ENCODE measurements around the gene SOX13.
A peak's percentile ranks its signal among the peaks of the same experiment; 100 is the strongest.
"Not testable (repeated sequence)": the region's sequence is repeated elsewhere in the genome, so short reads cannot be mapped to it uniquely, and the experiment has no call there.

SOX13 gene

DNA sequence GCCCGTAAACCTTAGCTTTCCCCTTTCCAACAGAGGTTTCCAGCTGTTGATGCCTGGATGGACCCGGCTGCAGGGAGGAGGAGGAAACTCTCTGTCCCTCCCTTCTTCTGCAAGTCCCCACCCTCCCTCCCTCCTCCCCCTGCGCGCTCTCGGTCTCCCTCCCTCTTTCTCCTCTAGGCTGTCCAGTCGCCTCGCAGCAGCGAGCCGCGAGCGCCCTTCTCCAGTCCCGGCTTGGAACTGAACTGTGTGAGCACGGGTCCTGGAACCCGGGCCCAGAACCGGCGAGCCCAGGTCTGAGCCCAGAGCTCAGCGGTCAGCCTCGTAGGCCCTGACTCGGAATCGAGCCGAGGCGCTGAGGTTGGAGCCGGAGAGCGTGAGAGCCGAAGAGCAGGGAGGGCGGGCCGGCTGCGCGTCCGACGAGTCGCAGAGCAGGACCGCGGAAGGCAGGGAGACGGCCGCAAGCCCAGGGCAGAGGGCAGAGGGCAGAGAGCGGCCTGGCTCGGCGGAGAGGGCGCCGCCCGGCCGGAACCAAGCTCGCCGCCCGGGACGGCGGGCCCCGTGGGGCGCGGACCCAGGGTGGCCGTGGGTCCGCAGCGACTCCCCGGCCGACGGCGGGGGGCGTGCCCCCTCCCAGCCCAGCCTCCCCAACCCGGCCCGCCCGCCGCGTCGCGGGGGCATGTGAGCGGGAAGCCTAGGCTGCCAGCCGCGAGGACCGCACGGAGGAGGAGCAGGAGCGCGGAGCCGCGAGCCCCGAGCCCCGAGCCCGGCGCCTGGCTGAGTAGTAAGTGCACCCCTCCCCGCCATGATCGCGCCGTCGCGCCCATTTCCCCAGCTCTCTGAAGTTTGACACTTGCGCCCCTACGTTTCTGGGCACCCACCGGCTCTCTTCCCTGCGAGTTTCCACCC lies at the start of gene SOX13:
Gene SOX13, plus strand, starts transcription at position 185 of the 906 bp plus-strand sequence. CDS start 39,801 bp downstream, outside the sequence.
- DNase-seq: peak; percentile 63

DNA sequence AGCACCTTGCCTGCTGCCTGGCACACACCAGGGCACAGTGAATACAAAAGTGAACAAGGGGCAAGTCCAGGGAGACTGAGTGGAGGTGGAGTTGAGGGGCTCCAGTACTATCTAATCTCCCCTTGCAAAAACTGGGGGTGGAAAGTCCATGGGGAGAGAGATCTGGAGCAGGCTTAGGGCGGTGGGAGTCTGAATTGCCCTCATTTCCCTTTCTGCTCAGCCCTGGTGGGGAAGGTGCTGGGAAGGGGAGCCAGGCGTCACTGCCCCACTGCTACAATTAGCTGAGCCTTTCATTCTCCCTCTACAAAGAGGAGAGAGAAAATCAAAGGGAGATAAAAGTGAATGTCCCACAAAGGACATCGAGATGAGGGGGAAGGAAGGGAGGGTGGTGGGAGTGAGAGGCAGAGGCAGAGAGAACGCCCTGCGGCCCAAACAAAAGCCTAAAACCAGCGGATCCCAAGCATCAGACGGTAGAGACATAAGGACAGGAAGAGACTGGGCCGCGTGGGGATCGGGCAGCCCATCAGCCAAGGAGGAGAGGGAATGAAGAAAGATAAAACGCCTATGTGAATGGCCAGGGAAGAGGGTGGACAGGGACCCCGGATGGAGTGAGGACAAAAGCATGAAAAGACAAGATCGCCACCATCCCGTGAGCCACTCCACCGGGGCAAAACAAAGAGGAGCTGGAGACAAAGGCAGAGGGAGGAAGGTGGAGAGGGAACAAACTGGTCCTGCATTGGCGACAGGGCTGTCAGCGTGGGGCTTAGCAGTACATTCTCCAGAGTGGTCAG lies 46.8 kb upstream of the SOX13 start:
- no peak for DNase-seq

DNA sequence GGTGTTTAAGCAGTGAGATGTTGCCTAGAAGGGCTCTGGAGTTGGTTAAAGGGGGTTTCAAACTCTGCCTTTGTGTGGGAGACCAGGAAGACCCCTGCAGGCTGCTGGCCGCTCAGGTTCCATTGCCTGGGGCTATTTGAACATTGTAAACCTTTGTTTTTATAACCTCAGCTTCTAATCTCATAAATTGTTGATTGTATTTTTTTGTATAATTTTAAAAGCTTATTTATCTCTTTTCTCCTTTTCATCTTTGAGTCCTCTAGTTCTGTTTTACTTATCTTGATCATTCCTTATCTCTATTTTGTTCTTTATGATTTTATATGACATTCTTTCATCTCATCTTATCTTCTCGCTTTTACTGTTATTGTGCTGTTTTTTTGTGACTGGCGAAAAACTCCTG lies 45.5 kb upstream of the SOX13 start:
- DNase-seq: no peak

DNA sequence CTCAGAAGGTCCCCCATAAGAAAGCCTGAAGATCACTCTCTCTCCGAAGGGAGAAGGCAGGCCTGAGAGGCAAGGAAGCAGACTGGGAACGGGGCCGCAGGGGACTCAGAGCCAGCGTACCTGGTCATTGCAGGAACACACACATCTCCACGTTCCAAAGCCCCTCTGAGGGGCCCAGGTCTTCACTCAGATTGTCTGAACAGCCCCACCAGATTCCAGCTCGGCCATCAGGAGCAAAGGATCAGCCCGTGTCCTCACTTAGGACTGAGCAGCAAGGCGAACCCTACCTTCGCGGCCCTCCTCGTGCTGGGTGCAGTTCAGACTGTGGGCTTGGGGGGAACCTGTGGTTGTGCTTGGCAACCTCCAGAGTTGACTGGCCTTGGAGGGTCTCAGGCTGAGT lies 43.9 kb upstream of the SOX13 start:
- no peak for DNase-seq

DNA sequence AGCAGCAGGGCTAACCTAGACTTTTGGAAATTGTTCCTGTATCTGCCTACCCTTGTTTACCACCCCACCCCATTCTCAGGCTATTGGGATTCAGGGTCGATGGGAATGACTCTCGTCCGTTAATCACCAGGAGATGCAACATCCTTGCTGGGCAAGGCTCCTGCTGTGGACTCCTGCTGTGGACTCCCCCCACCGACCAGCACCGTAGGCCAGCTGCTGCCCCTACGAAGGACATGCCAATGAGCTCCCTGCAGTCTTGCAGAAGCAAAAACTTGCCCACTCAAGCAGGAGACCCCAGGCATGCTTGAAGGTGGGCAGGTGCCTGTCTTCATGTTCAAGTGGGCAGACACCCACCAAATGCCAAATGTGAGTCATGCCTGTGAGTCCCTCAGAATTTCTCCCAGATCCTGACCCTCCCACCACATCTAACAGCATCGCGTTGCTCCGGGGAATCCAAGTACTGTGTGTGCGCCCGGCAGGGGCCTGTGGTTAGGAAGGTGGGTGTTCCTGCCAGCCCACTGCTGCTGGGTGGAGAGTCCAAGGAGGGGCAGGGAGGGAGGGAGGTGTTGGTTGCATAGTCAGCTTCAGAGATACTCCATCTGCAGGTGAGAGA lies 41.7 kb upstream of the SOX13 start:
- DNase-seq: no peak

DNA sequence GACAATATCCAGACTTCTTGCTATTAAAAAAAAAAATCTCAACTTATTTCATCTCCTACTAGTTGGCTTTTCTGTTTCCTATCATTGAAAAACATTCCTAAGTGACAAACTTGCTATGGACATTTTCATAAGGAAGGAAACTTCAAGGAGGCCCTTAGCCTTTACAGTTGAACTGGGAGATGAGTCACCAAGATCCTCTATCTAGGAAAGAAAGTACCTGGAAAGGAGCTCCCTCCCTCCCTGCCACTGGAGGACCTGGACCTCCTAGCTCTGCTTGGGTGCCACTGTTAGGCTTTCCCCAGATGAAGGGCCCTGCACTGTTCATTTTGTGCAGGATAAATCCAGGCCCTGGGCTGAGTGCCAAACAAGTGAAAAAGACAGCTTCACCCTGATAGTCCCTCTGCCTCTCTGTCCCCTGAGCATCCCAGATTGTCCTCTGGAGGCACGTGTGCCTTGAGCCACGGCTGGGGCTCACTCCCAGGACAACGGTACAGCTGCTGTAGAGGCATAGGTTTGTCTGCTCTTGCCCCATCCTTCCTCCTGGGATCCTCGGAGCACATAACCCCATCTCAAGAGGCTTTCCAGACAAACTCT lies 40.2 kb upstream of the SOX13 start:
- DNase-seq: no peak

DNA sequence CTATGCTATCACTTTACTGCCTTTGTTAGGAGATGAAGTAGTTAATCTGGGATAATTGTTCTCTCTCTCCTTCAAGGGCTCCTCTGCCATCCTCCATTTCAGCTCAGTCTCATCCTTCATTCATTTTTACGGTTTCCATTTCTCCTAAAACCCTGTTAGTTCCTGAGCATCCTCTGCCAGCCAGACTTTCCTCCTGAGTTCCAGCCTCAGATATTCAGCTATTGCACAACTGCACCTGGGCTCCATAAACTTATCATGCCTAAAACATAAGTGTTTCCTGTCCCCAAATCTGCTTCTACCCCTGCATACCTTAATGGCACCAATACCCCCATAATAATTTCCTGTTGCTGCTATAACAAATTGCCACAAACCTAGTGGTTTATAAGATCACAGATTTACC lies 39.6 kb upstream of the SOX13 start:
- DNase-seq: no peak

DNA sequence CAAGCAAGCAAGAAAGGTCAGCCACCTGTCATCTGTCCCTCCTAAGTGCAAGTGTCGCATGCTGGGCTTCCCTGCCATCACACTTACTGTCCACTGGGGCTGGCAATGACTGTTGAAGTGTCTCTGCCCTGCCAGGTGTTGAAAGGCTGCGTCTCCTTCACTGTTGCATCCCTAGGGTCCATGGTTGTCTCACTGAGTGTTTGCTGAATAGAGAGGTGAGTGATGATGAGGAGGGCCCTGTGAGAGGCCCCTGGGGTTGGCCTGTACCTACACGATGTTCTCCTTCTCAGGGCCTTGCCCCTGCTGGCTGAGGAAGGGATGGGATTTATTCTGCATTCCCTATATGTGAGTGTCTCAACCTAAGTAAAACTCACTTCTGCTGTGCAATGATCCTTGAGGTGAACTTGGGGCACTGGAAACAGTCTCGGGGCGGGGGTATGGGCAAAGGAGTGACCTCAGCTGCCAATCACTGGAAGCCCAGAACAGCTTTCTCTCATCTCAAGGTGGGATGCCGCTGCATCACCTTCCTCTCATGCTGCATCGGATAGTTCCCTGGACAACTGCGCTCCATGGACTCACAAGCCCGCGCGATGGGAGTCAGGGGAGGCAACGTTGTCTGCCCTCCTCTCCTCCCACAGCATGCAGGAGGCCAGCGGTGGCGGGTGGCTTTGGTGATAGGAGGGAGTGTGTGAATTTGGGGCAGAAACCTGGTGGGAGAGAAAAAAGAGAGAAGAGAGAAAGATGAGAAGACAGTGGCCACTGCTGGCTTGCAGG lies 35.8 kb upstream of the SOX13 start:
- no peak for DNase-seq

DNA sequence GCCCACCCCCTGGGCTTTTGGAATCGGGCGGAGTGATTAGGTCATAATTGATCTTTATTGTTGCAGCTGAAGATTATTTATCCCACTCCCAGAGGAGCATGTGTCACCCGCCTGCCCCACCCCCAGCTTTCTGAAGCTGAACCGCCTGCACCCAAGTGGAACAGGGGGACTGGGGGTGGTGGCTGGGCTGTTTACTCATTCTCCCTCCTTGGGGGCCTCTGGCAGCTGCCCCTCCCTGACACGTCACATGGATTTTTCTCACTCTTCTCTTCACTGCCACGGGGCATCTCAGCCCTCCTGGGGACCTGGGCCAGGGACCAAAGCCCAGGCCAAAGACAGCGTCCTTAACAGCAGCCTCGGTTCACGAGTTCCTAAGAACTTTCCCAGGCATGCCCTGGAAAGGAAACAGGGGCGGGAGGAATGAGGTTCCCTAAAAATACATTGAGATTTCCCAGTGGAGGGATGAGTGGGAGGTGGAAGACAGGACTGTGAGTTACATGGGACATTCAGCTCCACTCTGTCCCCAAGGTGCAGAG lies 31.6 kb upstream of the SOX13 start:
- no peak for DNase-seq

DNA sequence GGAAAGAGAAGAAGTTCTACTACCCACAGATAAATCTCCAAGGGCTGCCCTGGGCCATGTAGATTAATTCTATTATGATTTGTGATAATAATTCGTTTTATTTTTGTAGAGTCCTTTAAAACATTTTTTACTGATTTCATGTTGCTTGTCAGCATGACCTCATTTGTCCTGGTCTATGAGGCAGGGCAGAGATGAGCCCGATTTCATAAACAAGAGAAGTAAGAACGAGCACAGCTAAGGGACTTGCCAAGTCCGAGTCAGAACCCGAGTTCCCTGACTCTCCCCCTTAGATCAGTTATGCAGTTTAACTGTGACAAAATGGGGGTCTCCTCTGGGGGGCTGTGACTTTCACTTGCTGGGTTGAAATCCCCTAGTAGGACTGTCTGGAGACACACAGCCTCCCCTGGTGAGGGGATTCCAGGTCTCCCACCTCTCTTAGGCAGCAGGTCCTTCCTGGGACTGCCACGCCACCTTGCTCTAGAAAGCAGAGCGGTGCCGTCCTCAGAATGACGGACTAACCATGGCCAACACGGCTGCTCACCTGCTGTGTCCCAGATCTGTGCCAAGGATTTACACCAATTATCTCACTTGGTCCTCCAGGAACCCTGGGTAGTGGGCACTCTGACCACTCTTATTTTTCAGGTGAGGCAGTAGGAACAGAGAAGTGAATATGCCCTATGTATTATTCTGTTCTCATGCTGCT lies 31.0 kb upstream of the SOX13 start:
- no peak for DNase-seq

DNA sequence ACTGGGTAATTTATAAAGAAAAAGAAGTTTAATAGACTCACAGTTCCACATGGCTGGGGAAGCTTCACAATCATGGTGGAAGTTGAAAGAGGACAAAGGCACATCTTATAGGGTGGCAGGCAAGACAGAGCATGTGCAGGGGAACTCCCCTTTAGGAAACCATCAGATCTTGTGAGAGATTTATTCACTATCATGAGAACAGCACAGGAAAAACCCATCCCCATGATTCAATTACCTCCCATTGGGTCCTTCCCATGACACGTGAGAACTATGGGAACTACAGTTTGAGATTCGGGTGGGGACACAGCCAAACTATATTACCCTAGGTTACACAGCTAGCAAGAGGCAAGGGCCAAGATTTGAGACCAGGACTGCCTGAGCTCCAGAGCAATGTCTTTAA lies 30.4 kb upstream of the SOX13 start:
- DNase-seq: no peak

DNA sequence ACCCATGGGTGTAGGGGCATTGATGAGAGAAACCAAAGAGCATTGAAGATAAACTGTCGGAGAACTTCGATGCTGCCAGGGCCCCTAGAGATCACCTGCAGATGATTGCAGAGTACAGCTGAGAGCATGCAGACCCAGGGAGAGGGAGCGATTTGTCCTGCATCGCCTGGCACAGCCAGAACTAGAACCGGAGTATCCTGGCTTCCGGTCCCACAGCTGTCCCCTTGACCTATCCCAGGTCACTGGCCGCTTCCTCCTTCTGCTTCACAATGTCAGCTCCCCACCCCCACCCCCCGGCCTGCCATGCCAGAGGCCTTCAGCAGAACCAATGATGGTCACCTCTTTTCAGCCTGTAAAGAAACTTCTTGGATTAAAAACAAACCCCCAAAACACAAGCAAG lies 29.2 kb upstream of the SOX13 start:
- no peak for DNase-seq

DNA sequence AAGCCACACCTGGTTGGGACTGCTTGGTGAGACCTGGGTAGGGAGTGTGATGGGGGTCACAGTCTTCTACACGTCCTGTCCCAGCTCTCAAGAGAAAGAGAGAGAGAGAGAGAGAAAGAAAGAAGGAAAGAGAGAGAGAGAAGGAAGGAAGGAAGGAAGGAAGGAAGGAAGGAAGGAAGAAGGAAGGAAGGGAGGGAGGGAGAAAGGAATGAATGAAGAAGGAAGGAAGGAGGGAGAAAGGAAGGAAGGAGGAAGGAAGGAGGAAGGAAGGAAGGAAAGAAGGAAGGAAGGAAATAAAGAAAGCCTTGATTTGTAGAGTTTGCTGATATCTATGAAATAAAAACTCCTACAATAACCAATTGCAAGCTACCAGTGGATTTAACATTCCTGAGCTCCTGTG lies 28.5 kb upstream of the SOX13 start:
- DNase-seq: no peak

DNA sequence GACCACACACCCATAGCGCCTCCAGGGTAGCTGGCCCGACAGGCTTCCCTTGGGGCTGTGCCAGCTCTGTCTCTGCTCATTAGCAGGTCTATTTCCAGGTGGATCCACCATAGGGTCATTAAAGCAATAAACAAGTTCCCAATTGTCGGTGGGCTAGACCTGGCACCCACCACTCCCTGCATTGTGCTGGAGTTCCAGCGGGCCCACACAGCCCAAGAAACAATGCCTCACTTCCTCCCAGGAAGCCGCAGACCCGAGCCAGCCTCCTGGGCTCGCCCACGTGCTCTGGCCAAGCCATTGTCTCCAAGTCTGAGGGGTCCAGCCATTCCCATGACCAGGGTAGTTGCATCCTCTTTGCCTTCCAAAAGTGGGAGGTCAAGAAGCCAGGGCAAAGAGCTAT lies 27.5 kb upstream of the SOX13 start:
- no peak for DNase-seq

DNA sequence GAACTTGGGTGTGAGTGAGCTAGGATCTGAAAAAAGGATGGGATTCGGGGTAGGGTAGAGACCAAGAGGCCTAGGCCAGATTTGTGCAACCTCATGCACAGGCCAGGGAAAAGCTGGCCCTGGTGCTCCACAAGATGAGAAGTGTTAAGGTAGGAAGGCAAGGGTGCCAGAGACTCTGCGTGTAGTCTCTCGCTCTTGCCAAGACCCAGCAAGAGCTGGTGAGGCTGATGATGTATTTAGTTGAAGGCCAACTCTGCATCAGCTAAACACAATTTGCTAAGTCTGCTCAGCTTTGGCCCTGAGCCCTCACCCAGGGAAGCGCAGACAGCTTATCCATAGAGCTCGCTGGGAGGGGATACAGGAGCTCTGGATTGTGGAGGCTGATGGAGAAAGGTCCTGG lies 26.6 kb upstream of the SOX13 start:
- no peak for DNase-seq

DNA sequence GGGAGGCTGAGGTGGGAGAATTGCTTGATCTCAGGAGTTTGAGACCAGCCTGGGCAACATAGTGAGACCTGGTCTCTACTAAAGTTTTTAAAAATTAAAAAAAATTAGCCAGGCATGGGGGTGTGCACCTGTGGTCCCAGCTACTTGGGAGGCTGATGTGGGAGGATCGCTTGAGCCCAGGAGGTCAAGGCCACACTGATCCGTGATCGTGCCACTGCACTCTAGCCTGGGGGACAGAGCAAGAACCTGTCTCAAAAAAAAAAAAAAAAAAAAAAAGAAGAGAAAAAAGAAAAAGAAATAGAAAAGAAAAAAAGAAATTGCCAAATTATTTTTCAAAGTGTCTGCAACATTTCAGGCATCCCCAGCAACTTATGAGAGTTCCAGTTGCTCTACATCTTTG lies 24.1 kb upstream of the SOX13 start:
- DNase-seq: not testable (repeated sequence)

DNA sequence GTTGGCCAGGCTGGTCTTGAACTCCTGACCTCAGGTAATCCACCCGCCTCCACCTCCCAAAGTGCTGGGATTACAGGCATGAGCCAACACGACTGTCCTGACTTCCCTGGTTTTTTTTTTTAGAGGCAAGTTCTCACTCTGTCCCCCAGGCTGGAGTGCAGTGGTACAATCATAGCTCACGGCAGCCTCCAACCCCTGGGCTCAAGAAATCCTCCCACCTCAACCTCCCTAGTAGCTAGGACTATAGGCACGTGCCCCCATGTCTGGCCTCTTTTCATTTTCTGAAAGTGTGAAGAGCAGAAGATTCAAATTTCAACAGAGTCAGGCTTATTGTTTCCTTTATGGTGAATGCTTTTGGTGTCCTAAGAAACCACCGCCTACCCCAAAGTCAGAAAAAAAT lies 21.7 kb upstream of the SOX13 start:
- DNase-seq: no peak

DNA sequence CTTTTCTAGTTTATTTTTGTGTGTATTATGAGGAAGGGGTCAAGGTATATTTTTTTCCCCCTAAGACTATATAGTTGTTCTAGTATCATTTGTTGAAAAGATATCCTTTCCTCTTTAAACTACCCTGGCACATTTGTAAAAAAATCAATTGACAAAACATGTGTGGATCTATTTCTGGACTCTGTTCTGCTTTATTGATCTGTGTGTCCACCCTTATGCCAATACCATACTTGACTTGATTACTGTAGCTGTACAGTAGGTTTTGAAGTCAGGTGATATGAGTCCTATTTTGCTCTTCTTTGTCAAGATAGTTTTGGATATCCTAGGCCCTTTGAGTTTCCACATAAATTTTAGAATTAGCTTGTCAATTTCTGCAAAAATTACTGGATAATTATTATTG lies 21.2 kb upstream of the SOX13 start:
- no peak for DNase-seq

DNA sequence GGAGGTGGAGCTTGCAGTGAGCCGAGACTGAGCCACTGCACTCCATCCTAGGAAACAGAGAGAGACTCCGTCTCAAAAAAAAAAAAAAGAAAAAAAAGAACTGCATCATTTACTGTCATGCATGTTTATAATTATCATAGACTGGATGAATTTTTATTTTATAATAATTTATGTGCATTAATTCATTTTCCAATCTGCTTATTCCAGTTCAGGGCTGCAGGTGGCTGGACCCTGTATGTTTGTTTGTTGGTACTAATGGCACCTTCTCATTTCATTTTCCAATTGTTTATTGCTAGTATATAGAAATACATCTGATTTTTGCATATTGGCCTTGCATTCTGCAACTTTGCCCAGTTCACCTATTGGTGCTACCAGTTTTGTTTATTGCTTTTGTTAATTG lies 19.0 kb upstream of the SOX13 start:
- no peak for DNase-seq

DNA sequence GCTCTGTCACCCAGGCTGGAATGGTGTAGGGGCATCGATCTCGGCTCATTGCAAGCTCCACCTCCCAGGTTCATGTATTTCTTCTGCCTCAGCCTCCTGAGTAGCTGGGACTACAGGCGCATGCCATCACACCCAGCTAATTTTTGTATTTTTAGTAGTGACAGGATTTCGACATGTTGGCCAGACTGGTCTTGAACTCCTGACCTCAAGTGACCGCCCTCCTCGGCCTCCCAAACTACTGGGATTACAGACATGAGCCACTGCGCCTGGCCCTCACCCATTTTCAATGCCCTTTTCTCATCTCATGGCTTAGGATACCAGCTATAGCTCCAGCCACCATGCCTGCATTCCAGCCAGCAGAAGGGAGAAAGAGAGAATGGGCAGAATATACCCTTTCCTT lies 12.9 kb upstream of the SOX13 start:
- DNase-seq: no peak

DNA sequence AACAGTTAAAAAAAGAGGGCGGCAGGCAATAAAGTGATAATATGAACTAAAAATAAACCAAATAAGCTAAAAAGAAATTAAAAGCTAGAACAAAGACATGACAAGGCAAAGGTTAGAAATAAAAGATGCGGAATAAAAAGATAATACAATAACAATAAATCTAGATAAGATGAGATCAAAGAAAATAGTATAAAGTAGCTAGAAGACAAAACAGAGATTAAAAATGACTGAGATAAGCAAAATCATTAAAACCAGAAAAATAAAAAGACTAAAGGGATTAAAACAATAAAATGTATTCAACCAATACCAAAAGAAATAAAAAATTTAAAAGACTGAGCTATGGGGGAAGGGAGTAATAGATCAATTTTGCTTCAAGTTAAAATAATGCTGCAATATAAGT lies 10.8 kb upstream of the SOX13 start:
- no peak for DNase-seq
